ENCODE results near the gene SERTAD2.

Gene SERTAD2

GRCh38 chr2:64672708-64673107 lies 19.0 kb upstream of the SERTAD2 start:
- no peak for DNase-seq (ENCODE audit: low read depth in 2 of 2)

DNA sequence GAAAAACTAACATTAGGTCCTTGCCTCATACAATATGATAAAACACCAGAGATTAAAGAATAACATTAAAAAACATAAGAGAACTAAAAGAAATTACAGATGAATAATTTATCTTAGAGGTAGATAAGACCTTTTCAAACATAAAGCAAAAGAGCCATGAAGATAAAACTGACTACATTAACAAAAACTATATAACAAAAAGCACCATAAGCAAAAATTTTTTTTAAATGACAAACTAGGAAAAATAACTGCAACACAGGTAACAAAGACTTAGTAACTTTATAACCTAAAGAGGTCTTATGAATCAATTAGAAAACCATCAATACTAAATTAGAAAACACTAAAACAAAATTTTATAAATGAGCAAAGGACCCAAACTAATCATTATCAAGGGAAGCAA lies 16.3 kb upstream of the SERTAD2 start:
- no peak for DNase-seq (ENCODE audit: low read depth in 2 of 2)

DNA sequence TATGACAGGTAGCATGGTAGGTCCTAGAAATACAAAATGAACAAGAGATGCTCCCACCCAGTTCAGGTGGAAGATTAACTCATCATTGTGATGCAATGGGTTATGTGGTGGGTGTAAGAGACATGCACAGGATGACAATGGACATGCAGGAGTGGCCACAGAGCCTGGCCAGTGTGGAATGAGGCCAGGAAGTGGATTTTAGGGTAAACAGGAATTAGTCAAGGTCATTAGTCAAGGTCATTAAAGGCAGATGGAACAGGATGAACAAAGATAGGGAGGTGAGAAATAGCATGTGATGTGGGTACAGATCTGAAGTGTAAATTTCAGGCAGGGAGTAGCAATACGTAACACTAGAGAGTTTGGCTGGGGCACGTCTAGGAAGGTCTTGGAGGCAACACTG lies 15.6 kb upstream of the SERTAD2 start:
- DNase-seq (ENCODE audit: low read depth in 2 of 2), result no peak

GRCh38 chr2:64668542-64668941 lies 14.8 kb upstream of the SERTAD2 start:
- DNase-seq (ENCODE audit: low read depth in 2 of 2), result no peak

- DNase-seq (ENCODE audit: low read depth in 2 of 2), result no peak
Measured at GRCh38 chr2:64667535-64667934, 13.8 kb upstream of the SERTAD2 start.

DNA sequence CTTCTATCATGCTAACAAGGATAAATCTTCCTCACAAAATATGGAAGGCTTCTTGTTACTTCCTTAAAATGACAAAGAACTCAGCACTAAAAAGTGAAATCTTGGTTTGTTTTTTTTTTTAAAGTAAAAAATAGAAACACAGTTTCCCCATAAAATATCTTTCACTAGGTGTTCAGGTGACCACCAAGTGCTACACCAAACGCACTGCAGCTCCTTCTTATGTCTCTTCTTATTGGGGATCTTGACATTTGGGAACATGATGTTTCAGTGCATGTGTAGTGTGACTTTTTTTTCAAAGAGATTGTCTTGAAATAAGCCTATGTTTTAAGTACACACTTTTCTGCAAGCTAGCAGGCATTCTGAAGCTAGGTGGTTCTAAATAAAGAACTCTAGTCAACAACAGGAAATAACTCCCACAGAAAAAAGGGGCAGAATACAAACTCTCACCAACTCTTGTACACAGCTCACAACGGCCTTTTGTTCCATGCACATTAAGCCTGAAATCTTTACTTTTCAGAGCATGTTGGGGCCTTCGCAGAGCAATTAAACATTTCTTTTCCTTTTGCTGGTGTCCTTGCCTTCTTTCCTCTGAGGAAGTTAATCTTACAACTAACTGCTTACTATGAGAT lies 13.2 kb upstream of the SERTAD2 start:
- no peak for DNase-seq (ENCODE audit: low read depth in 2 of 2)

- DNase-seq (ENCODE audit: low read depth in 2 of 2), result no peak
Measured at GRCh38 chr2:64665709-64666108, 12.0 kb upstream of the SERTAD2 start.

- no peak for DNase-seq (ENCODE audit: low read depth in 2 of 2)
Measured at GRCh38 chr2:64663402-64663801, 9.7 kb upstream of the SERTAD2 start.

DNA sequence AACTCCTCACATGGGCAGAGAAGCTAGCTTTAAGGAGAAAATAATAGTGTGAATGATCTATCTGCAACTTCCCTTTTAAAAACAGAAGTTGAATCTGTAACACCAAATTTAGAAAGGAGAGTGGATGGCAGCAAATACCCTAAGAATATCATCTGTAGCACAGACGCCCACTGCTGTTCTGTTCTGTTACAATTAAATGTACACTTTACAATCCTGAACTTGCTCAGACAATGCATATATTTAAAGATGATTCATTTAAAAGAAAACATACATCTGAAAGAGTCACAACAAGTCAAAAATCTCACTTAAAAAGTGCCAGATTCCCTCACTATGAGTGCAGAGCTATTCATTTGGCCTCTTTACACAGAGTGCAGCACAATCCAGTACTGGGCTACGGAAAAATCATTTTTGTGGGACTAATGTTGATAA lies 8.0 kb upstream of the SERTAD2 start:
- no peak for DNase-seq (ENCODE audit: low read depth in 2 of 2)

GRCh38 chr2:64659252-64659651 lies 5.5 kb upstream of the SERTAD2 start:
- no peak for DNase-seq (ENCODE audit: low read depth in 2 of 2)

- DNase-seq (ENCODE audit: low read depth in 2 of 2), result no peak
Measured at GRCh38 chr2:64658269-64658668, 4.6 kb upstream of the SERTAD2 start.

GRCh38 chr2:64657411-64657810 lies 3.7 kb upstream of the SERTAD2 start:
- no peak for DNase-seq (ENCODE audit: low read depth in 2 of 2)

GRCh38 chr2:64656379-64656778 lies 2.7 kb upstream of the SERTAD2 start:
- DNase-seq (ENCODE audit: low read depth in 2 of 2), result no peak

DNA sequence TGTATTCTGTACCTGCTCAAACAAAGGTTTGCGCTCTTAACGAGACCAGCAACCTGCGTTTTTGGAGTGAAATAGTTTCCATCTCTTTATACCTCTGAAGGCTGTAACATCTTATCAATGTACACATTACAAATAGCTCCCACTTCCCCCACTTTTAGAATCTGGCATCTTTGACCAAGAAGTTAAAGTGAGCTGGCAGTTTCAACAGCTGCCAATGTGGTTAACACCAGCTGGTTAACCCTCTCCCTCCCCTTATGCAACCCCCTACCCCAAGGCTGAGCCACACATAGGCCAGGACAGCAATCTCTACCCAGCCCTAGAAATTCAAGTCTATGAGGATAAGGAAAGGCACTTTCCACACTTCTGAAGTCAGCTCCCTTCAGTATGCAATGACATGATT lies 2.2 kb upstream of the SERTAD2 start:
- DNase-seq (ENCODE audit: low read depth in 2 of 2), result no peak

- DNase-seq (ENCODE audit: low read depth in 2 of 2), result no peak
Measured at GRCh38 chr2:64655018-64655664, 1.4 kb upstream of the SERTAD2 start.

DNA sequence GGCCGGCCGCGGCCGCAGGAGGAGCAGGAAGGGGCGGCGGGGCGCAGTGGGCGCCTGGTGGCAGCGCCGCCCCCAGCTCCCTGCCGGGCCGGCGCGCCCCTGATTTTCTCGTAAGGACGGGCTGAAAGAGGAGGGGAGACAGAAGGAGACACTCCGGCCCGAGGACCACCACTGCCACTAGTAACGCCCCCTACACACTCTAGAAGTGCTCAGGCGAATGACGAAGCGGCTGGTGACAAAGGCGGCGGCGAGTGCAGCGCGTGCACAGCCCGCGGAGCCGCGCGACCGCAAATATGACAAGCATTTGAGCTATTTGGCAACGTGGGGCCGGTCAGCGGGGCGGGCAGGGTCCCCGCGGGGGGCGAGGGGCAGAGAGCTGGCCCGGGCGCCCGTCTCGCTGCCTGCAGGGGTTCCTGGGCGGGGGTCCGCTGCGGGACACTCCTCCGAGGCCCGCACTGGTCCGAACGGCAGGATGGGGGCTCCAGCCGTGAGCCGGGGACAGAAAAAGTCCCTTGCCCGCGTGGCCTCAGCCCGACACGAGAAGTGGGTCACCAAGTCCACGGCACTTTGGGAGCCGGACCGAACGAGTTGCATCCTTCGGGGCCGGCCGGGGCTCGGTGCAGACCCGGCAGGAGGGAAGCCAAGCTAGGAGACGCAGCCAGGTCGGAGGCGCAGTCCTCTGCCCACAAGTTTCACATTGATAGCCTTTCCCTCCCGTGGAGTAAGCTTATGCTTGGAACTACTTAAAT lies 524 bp upstream of the SERTAD2 start:
- DNase-seq (ENCODE audit: low read depth in 2 of 2), result no peak

DNA sequence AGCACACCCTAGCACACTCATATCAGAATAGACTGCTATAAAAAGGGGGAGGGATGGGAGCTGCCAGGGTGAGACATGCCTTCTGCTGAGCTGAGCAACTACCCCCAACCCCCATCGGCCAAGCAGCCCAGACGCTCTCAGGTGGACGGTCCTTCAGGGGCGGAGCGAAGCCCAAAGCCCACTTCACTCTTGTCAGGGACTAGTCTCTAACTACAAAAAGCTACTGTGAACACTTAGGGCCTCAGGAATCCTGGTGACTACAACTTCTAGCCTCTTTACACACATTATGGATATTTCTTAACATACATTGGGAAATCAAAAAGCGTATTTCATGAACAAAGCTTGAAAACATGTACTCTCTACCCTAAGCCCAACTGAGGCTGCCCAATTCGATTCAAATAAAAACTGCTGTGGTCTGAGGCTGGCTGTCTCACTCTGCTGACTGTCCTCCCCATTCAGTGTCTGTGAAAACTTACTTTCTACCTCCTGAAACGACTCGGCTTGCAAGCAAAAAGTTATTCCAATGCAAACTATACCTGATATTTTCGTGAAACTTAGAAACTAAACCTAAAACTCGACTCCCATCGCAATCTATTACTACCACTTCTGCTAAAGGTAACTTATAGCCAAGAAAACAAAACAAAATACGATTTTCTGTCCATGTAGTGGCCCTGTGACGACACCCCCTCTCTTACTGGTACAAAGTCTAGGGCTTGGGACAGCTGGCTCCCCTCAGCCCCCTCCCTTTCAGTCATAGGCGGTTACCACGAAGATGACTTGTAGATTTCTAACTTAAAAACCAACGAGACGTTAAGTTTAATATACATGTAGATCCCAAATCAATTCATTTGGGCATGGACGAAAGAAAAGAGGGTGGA lies 1.2 kb downstream of the SERTAD2 start:
- DNase-seq (ENCODE audit: low read depth in 2 of 2), result no peak

DNA sequence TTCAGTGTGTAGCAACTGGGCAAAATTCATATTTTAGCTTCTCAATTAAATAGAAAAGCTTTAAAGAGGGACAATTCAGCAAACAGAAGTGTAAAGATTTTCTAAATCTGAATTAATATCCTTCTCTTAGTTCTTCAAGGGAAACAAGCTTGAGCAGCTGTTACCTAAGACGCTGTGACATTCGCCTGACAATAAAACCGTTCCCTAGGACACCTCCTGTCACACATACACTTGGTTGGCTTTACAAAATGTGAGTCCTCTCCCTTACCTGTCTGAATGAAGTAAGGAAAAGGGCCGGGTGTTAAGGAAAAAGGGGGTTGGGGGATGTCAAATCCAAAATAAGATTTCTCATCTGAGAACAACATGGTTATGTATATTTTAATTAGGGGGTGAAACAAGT lies 2.1 kb downstream of the SERTAD2 start:
- no peak for DNase-seq (ENCODE audit: low read depth in 2 of 2)

DNA sequence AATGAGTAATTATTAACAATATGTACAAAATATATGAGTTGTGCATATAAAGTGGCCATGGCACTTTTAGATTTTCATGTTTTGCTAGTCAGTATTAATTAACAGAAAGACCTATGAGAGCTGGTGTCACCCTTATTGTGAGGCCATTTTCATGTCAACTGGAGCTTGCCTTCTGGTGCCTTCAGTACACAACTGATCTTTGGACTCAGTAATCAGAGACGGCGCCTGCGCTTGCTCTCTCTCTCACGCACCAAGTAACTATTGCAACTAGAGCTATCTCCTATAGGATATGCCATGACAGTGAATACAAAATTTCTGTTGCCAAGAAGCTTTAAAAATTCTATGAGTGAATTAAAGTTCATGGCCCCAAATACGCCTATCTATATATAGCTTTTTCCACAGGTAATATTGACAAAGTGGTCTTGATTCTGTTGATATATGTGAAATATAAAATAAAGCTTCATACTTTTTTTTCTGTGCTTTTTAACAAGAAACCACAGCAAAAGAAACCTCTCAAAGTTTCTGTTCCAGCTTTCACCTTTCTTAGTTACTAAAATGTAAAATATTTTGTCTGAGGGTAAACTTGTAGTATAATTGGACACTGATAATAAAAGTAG lies 2.9 kb downstream of the SERTAD2 start:
- DNase-seq (ENCODE audit: low read depth in 2 of 2), result no peak

GRCh38 chr2:64650296-64650695 lies 3.4 kb downstream of the SERTAD2 start:
- no peak for DNase-seq (ENCODE audit: low read depth in 2 of 2)

GRCh38 chr2:64649626-64650025 lies 4.1 kb downstream of the SERTAD2 start:
- DNase-seq (ENCODE audit: low read depth in 2 of 2), result no peak

DNA sequence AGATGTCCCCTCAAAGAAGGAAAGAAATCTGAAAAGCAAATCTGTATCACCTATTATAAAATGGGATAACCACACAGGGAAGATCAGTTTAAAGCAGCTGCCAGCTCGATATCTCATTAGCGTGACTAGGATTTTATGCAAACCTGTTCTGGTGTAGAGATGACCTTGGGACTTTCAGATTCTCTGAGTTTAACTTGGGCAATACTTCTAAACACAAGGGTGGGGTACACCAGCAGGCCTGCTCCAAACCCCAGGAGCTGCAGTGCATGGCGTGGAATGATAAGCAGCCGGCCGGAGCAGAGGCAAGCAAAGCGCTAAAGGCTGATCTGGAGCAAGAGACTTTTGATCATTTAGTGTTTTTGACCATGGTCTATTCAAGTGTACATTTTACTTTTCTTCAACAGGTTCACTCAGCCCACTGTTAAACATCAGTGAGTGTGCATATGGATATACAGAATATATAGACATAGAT lies 4.7 kb downstream of the SERTAD2 start:
- no peak for DNase-seq (ENCODE audit: low read depth in 2 of 2)
